PFSK-1 (cell line): ENCODE results near the gene ZBTB12.

Source experiments
- POLR2AphosphoS5 ChIP-seq: IDR thresholded peaks from 2 replicates; pipeline ENCODE4 v1.6.1; 2012; ENCODE audit warnings: low read depth, mild to moderate bottlenecking, control low read depth, low read length, moderate library complexity
- REST ChIP-seq, 2 experiments: IDR thresholded peaks; 2 replicates each; pipeline versions ENCODE4 v1.6.1 to v1.8.0; 2011 to 2012; ENCODE audit warnings: low read depth in 2 of 2, low read length in 2 of 2, control low read depth in 1 of 2, inconsistent platforms in 1 of 2, mild to moderate bottlenecking in 1 of 2, moderate library complexity in 1 of 2; ENCODE audit not compliant: insufficient read depth in 1 of 2
- SIN3A ChIP-seq: IDR thresholded peaks from 2 replicates; pipeline ENCODE4 v1.6.1; 2012; ENCODE audit warnings: mild to moderate bottlenecking, low read length, moderate library complexity, borderline replicate concordance; ENCODE audit not compliant: insufficient read depth

GRCh38 chr6:31919624-31920303, 17.9 kb upstream of the ZBTB12 start:
- TF ChIP-seq POLR2AphosphoS5, result no peak
- TF ChIP-seq SIN3A, result no peak
- TF ChIP-seq REST (IDR thresholded peaks at IDR 0.05; ENCODE audit: insufficient read depth in 1 of 2, low read depth in 2 of 2, low read length in 2 of 2), result no peak
